ENCODE results near the gene SEC14L2.

Gene SEC14L2

GRCh38 chr22:30393885-30394284, 2.9 kb upstream of the SEC14L2 start:
- peaks cover 3% of the 10 kb centered on the region for H3K4me1 ChIP-seq
- no peak overlapping the region for H3K4me3 ChIP-seq (ENCODE audit: low read depth, low read length)
- H2AFZ ChIP-seq = no peak overlapping the region
- H3K36me3 ChIP-seq (ENCODE audit: control insufficient read depth, insufficient read depth, low read length) = no peaks in the 10 kb centered on the region
- no peak overlapping the region for H3K4me2 ChIP-seq (ENCODE audit: low read length)
- H3K27me3 ChIP-seq (ENCODE audit: control insufficient read depth, insufficient read depth, low read length) = no peaks in the 10 kb centered on the region
- no peaks in the 10 kb centered on the region for H3K9me3 ChIP-seq (ENCODE audit: control insufficient read depth, low read length)
- no peak overlapping the region for H3K27ac ChIP-seq
- H3K9ac ChIP-seq = no peak overlapping the region
- TF ChIP-seq CTCF (IDR thresholded peaks at IDR 0.05) = no peak
- peaks cover 2% of the 10 kb centered on the region for H3K79me2 ChIP-seq

- H3K4me3 ChIP-seq (ENCODE audit: low read depth, low read length) = peak overlapping the region; percentile 70
- H3K79me2 ChIP-seq = peaks cover 2% of the 10 kb centered on the region
- TF ChIP-seq CTCF (IDR thresholded peaks at IDR 0.05) = no peak
- no peaks in the 10 kb centered on the region for H3K9me3 ChIP-seq (ENCODE audit: control insufficient read depth, low read length)
- no peak overlapping the region for H3K27ac ChIP-seq
- no peaks in the 10 kb centered on the region for H3K27me3 ChIP-seq (ENCODE audit: control insufficient read depth, insufficient read depth, low read length)
- no peaks in the 10 kb centered on the region for H3K36me3 ChIP-seq (ENCODE audit: control insufficient read depth, insufficient read depth, low read length)
- H3K4me2 ChIP-seq (ENCODE audit: low read length) = peak overlapping the region; percentile 64
- H2AFZ ChIP-seq = no peak overlapping the region
- no peaks in the 10 kb centered on the region for H3K4me1 ChIP-seq
- no peak overlapping the region for H3K9ac ChIP-seq
Observed at GRCh38 chr22:30397656-30398635, 1.1 kb downstream of the SEC14L2 start.

GRCh38 chr22:30398685-30399680, 2.2 kb downstream of the SEC14L2 start:
- Histone ChIP-seq H3K27me3 (ENCODE audit: control insufficient read depth, insufficient read depth, low read length) (no peaks in the 10 kb centered on the region), H2AFZ (no peak overlapping the region), H3K9ac (no peak overlapping the region), H3K4me1 (no peaks in the 10 kb centered on the region), H3K9me3 (ENCODE audit: control insufficient read depth, low read length) (no peaks in the 10 kb centered on the region), H3K27ac (no peak overlapping the region), H3K79me2 (no peaks in the 10 kb centered on the region), H3K4me2 (ENCODE audit: low read length) (no peak overlapping the region), H3K36me3 (ENCODE audit: control insufficient read depth, insufficient read depth, low read length) (no peaks in the 10 kb centered on the region), H3K4me3 (ENCODE audit: low read depth, low read length) (no peak overlapping the region)
- no peak for TF ChIP-seq CTCF (IDR thresholded peaks at IDR 0.05)

GRCh38 chr22:30399718-30400117, 2.9 kb downstream of the SEC14L2 start:
- no peak for TF ChIP-seq CTCF (IDR thresholded peaks at IDR 0.05)
- Histone ChIP-seq H2AFZ (no peak overlapping the region), H3K27ac (no peak overlapping the region), H3K4me2 (ENCODE audit: low read length) (no peak overlapping the region), H3K4me1 (peaks cover 3% of the 10 kb centered on the region), H3K9me3 (ENCODE audit: control insufficient read depth, low read length) (no peaks in the 10 kb centered on the region), H3K4me3 (ENCODE audit: low read depth, low read length) (no peak overlapping the region), H3K79me2 (no peaks in the 10 kb centered on the region), H3K36me3 (ENCODE audit: control insufficient read depth, insufficient read depth, low read length) (no peaks in the 10 kb centered on the region), H3K9ac (no peak overlapping the region), H3K27me3 (ENCODE audit: control insufficient read depth, insufficient read depth, low read length) (no peaks in the 10 kb centered on the region)

All from parathyroid adenoma (tissue), 2 donors.